HG03135 (cell line): Measurements from ENCODE around the gene PTH2.
"Not testable (repeated sequence)": the region's sequence is repeated elsewhere in the genome, so short reads cannot be mapped to it uniquely, and the experiment has no call there.

ENCODE experiments used
- ATAC-seq: cut with Tn5 transposase; IDR thresholded peaks from one replicate; pipeline ENCODE4 v1.9.1; 2021; ENCODE audit warnings: mild to moderate bottlenecking, moderate library complexity; ENCODE audit not compliant: unreplicated experiment

PTH2 gene

DNA sequence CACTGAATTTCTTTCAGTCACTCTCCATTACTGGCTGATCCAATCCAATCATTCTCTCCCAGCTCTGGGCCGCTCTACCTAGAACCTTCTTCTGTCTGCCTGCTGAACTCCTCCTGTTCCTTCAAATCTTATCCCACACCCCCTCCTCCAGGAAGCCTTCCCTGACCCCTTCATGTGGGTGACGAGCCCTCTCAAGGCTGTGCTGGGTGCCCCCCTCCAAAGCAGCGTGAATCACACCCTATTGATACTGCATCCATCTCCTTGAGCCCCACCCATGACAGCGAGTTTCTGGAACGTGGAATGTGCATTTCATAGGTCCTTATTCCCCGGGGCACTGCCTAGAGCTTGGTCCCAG is 25.2 kb upstream of the PTH2 start:
- ATAC-seq, result no peak

DNA sequence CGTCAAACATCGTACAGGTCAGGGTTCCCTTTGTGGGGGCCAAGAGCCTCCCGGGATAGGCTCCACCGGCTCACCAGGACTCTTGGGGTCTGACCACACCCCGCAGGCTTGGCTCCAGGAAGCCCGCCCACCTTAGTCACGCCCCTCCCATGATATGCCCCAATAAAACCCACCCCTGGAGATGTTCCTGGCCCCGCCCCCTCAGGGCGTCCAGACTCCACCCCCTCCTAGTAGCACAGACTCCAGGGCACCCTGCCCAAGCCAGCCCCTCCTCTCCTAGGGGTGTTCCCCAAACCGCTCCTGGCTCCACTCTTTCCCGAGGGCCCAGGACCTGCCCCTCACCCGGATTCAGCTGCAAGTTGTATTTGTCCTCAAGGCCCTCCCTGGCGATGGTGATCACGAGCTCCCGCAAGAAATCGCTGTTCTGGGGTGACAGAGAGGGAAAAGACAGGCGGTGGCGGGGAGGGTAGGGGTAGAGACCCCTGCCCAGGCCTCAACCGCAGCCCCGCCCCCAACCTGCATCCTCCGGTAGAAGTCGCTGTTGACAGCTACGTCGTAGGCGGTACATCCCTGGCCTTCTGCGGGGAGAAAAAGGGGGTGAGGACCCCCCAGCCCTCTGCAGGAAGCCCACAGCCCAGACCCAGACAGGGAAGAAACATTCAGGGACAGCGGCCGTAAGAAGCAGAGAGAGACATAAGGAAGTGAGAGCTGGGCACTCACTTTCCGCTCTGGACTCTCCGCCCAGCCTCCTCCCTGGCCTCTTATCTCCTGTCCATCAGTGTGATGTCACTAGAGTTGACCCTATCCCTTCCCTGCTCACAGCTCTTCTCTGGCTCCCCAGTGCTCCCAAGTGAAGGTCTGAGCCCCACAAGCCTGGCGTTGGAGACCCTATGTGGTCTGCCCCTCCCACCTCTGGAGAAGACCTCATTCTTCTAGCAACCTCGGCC is 24.5 kb upstream of the PTH2 start:
- ATAC-seq, result no peak

DNA sequence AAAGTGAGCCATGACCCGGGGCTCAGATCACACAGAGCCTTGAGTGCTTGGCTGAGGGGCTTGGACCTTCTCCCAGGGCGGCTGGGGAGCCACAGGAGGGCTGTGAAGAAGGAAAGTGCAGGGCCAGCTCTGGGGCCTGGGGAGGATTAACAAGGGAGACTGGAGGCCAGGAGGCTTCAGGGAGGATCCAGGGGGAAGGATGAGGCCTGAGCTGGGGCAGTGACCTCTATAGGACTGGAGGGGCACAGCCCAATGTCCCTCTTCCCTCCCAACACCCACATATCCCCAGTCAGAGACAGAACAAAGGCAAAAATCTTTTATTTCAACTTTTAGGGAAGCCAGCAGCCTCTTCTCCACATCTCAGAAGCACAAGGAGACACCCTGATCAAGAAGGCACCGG is 22.8 kb upstream of the PTH2 start:
- no peak for ATAC-seq

DNA sequence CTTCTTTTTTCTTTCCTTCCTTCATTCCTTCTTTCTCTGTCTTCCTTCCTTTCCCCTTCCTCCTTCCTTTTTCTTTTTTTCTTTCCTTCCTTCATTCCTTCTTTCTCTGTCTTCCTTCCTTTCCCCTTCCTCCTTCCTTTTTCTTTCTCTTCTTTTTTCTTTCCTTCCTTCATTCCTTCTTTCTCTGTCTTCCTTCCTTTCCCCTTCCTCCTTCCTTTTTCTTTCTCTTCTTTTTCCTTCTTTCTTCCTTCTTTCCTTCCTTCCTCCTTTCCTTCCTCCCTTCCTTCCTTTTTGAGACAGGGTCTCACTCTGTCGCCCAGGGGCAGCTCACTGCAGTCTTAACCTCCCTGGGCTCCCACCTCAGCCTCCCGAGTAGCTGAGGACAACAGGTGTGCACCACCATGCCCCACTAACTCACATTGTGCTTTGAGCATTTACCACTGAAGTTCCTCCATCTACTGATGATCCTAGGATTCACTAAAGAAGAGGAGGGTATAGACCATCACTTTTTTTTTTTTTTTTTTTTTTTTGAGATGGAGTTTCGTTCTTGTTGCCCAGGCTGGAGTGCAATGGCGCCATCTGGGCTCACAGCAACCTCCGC is 21.0 kb upstream of the PTH2 start:
- ATAC-seq, result not testable (repeated sequence)

DNA sequence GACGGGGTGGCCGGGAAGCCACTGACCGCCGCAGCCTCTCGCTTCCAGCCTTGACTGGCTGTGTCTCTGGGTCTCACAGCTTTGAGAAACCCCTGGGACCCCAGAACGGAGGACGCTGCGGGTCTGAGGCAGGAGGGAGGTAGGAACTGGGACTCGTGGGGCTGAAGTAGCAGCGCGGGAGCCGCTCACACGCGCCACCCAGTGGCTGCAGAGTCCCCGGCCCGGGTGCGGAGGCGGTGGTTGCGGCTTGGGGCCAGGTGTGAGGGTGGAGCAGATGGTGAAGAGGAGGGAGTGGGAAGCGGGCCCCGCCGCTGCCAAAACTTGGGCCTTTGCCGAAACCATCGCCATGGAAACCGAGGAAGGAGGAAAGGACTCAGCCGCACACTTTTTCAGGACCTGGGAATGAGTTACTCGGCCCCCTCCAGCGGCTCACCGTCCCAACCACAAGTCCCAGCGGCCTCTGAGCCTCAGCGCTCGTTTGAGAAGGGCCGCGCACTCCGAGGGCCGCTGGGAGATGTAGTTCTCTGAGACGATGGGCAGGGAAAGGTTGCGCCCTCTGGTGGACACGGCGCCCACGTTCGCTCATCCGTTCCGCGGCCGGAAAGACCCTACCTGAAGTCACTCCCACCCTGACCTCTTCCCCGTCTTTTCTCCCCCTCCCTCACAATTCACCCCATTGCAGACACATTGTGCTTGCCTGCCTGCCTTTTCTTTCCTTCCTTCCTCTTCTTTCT is 20.3 kb upstream of the PTH2 start:
- peak; percentile 76 for ATAC-seq

DNA sequence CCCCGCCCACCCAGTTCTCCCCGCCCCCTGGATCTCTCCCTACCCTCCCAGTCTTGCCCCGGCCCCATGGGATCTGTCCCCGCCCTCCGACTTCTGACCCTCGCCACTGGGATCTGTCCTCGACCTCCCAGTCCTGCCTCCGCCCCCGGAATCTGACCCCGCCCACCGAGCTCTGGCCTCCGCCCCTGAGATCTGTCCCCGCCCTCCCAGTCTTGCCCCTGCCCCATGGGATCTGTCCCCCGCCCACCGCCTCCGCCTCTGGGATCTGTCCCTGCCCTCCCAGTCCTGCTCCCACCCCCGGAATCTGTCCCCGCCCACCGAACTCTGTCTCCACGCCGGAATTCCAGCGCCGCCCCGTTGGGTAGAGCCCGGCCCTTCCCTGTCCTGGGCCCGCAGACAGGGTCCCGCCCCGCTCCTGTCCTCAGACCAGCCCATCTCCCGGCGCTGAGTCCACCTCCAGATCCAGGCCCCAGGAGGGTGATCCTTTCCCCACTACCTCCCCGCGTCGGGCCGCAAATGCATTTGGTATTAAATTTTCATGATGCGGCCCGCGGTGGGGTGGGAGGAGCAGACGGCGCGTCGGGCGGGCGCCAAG is 19.6 kb upstream of the PTH2 start:
- peak; percentile 22 for ATAC-seq

DNA sequence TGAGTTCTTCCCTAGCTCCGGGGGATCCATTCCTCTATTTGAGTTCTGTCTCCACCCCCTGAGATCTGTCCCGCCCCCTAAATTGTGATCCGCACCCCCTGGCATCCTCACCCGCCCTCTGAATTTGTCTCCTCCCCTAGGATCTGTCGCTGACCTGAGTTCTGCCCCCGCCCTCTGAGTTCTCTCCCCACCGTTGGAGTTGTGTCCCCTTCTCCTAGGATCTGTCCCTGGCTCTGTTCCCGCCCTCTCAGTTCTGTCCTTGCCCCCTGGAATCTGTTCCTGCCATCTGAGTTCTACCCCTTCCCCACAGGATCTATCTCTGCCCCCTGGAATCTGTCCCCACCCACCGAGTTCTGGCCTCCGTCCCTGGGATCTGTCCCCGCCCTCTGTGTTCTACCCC is 19.1 kb upstream of the PTH2 start:
- ATAC-seq, result no peak

DNA sequence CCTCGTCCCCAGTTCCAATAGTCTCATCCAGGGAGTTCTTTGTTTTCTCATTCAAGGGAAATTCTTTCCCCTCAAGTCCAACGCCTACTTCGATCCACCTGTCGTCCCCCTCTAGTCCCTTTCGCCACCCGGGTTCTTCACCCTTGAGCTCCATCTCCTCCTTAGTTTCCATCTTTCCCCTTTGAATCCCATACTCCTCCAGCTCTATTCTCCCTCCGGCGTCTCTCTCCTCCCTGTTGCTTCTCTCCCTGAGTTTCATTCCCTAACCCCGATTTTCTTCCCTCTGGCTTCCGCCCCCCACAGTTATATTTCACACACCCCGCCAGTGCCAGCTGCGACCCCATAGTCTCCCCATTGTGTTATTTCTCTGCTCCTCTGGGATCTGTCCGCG is 18.7 kb upstream of the PTH2 start:
- ATAC-seq, result no peak

DNA sequence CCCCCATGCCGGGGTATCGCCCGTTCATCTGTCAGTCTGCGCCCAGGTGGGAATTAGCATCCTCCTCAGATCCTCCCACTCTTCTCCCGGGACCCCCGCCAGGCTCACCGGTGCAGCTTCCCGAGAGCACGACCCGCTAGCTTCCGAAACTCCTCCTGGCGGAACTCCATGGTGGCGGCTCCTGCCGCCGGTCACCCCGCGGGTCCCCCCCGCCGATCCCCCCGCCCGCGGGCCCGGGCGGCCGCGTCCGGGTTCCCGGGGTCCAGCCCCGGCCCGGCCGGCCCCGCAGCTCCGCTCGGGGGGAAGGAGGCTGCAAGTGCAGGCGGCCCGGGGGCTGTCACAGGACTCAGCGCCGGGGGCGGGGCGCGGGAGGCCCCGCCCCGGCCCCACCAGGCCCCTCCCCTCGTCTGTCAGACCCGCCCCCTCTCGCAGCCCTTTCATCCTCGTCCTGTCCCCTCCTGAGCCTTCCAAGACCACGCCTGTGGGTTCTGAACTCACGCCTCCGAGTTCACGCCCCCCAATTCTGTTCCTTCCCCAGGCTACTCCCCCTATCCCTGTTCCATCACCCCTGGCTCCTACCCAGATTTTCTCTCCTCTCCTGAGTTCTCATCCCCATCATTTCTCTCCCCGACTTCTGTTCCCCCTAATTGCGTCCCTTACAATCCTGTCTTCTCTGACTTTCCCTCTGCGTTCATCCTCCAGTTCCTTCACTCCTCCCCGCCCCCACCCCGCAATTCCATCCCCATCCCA is 18.1 kb upstream of the PTH2 start, which contains the start of gene SLC17A7:
SLC17A7 (minus strand) TSS at position 318 of the 750 bp plus-strand sequence; CDS start at position 170, 148 bp downstream.
- no peak for ATAC-seq

DNA sequence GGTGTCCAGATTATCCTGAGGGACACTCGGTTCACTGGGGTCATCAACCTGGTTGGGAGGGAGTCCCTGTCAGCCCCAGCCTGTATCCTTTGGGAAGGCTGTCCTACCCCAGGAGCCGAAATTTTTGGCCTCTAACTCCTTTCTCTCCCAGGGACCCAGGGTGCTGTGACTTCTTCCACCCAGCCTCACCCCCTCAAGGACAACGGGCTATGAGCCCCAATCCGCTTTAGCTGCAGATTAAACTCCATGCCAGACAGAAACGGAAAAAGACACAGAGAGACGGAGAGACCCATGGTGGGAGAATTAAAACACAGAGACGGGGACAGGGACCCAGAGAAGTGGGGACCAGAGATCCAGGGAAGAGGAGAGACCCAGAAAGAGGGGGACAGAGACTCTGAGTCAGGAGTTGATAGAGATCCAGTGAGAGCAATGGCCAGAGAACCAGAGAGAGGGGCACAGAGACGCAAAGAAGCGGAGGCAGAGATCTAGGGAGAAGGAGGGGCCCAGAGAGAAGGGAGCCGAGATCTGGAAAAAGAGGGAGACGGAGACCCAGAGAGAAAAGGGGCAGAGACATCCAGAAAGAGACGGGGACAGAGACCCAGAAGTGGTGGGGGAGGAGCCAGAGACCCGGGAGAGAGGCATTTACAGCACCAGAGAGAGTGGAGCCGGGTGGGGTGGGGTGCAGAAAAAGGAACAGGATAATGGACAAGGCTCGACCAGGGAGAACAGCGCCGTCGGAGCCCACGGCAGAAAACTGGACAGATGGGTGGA is 17.4 kb upstream of the PTH2 start:
- no peak for ATAC-seq

DNA sequence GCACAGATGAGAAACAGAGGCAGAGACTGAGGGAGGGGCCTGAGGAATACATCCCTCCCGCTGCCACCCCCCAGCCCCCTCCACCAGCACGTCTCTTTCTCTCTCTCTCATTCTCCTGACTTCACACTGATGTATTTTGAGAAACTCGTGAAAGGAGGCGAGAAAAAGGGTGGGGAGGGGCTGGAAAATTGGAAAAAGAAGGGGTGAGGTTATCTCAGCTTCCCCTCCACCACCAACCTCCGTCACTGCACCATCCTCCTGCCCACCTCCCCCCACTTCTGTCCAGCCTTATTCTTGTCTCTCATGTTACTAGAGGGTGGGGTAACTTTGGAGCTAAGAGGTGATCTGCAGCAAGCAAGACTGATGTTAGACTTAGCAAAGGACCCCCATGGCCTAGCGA is 16.6 kb upstream of the PTH2 start:
- no peak for ATAC-seq

DNA sequence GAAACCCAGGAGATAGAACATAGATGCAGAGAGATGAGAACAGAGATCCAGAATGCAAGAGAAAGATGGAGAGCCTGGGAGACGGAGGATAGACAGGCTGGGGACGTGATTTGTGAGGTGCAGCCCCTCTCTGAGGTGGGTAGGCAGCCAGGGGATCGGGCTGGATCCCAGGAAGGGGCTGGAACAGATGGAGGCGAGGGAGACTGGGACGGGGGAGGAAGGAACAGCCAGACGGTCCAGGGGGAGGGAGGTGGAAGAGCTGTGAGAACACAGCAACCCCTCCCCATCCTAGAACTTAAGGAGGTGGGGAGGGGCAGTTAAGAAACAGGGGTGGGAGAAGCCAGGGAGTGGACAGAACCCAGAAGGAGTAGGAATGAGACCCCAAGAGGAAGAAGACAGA is 15.0 kb upstream of the PTH2 start:
- no peak for ATAC-seq

DNA sequence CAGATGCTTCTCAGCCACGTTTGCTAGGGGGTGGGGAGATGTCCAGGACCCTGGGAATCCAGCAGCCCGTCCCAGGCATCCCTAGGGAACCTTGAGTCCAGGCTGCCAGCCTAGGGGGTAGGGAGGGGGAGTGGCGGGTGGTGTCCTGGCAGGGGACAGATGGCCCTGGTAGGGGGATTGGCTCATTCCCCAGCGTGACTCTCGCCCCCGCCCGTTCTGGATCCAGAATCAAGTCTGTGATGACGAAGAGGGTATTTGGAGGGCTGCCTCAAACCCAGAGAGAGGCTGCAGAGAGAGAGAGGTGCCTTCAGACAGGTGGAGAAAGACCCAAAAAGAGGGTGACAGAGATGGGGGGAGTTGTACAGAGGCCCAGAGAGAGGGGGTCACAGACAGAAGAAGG is 14.0 kb upstream of the PTH2 start:
- ATAC-seq, result no peak

DNA sequence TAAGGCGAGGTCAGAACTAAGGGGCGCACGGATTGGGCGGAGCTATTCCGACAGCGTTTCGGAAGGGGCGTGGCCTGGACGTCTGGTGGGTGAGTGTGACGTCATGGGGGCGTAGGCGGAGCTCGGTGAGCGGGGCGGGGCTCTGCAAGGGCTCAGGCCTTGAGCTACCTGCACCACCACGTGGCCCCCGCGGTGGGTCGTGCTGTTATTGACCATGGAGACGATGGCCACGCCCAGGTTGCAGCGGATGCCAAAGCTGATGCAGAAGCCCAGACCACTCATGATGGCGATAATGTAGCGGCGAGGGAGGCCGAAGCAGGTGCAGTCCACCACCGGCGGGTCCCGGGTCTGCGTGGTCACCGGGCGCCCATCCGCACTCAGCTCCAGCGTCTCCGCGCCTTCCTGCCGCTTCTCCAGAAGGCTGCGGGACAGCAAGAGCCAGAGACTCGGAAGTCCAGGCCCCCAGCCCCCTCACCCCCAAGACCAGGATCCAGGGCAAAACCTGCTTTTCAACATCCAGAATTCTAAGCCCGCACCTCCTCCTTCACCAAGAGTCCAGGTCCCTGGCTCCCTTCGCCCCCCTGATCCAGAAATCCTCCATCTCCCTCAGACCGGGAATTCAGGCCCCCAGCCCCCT is 13.3 kb upstream of the PTH2 start:
- ATAC-seq, result no peak

DNA sequence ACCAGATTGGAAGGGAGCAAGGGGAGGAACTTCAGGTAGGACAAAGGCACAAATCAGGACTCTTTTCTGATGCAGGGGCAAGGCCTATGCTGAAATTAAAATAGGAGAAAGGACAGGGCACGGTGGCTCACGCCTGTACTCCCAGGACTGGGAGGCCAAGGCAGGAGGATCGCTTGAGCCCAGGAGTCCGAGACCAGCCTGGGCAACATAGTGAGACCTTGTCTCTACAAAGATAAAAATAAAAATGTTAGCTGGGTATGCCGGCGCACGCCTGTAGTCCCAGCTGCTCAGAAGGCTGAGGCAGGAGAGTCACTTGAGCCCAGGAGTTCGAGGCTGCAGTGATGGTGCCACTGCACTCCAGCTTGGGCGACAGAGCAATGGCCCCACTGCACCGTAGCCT is 12.4 kb upstream of the PTH2 start:
- ATAC-seq, result no peak

DNA sequence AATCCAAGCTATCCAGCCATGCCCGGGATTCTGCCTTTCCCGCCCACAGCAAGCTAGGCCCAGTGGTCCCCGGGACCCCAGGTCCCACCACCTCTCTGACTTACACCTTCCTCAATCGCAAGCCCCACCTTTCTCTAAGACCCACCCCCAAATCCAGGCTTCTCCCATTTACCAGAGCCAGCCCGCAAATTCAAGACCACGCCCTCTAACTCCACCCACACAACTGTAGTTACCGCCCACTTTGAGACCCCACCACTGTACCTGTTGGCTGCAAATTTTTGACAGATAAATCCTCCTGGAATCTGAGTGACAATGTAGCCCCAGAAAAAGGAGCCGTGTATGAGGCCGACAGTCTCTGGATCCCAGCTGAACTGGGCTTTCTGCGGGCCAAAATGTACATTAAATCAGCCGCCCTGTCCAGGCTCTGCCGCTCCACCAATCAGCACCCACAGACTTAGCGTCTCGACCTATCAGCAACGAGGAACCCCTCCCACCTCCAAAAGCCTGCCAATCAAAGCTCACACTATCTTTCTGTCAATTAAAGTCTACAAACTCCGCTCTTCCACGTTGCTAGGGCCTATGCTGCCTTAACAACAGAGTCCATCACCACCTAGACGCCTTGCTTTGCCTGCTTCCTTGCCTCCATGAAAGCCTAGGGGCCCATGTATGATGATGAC is 11.8 kb upstream of the PTH2 start:
- no peak for ATAC-seq

DNA sequence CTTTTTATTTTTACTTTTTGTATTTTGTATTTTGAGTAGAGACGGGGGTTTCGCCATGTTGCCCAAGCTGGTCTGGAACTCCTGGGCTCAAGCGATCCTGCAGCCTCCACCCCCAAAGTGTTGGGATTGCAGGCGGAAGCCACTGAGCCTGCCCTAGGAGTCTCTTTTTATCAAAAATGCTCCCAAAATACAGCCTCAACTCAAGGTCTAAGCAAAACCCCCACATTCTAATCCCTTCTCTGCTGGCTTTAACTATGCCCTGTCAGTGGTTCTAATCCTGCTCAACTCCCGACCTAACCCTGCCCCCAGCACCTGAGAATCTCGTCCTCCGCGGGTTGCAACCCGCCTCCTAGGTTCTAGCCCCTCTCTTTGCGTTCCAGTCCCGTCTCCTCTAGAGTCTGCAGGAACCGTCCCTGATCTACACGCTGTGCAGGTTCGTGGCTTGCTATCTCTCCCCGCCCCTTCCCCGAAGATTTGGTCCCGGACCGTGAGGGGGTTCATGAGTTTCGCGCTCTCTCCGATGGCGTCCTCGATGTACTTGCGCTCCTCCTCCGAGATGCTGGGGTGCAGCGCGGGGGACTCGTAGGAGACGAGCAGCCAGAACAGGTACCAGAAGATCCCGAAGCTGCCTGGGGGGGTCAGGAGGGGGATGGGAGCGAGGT is 10.1 kb upstream of the PTH2 start:
- no peak for ATAC-seq
